GM19468 (cell line): Measurements from ENCODE around the gene SPRYD7.

ENCODE experiments used
- ATAC-seq: cut with Tn5 transposase; IDR thresholded peaks from one replicate; pipeline ENCODE4 v1.9.1; 2021; ENCODE audit warnings: mild to moderate bottlenecking, moderate library complexity, moderate number of reproducible peaks; ENCODE audit not compliant: unreplicated experiment; ENCODE audit errors: extremely low read depth

SPRYD7 gene

GRCh38 chr13:49867834-49868233, 68.3 kb downstream of the SPRYD7 start:
- no peak for ATAC-seq

- no peak for ATAC-seq
These were observed 70.9 kb downstream of the SPRYD7 start for GRCh38 chr13:49865218-49865617.

- no peak for ATAC-seq
These were observed 71.6 kb downstream of the SPRYD7 start for GRCh38 chr13:49864509-49864908.
